ENCODE data around the gene CCDC126.
"Not testable (repeated sequence)": the region's sequence is repeated elsewhere in the genome, so short reads cannot be mapped to it uniquely, and the experiment has no call there.

Gene CCDC126

DNA sequence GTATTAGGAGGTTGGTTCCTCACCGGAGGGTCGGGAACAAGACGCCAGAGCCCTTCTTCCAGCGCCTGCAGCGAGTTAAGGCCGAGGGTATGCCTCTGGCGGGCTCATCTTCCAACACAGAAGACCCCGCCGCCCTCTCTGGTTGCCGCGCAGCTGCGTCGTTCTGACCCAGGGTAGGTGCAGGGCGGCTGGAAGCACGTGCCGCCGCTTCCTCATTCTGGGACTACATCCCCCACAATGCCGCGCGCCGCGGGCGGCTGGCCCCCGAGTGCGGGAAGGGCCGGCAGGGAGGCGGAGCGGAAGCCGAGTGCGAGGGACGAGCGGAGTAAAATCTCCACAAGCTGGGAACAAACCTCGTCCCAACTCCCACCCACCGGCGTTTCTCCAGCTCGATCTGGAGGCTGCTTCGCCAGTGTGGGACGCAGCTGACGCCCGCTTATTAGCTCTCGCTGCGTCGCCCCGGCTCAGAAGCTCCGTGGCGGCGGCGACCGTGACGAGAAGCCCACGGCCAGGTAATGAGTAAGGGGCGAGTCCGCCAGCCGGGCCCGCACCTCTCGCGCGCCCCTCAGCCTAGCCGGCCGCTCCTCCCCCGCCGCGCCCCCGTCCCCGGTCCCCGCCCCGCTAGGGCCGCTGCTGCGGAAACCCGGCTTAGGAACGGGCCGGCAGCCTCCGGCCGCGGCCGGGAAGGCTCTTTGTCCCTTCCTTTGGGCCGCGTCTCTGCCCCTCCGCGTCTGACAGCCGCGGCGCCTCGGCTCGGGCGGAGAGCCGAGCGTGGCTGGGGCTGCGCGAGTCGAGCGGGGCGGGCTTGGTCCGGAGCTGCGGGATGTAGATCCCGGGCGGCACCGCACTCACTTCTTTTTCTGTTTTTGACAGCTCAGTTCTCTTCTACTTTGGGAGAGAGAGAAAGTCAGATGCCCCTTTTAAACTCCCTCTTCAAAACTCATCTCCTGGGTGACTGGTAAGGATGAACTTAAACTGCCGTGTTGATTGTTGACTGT, at the start of gene CCDC126:
CCDC126 (plus strand) TSS at position 289 of the 998 bp plus-strand sequence. CDS start 13,934 bp downstream, outside the sequence.
- TF ChIP-seq, protein P1, sequence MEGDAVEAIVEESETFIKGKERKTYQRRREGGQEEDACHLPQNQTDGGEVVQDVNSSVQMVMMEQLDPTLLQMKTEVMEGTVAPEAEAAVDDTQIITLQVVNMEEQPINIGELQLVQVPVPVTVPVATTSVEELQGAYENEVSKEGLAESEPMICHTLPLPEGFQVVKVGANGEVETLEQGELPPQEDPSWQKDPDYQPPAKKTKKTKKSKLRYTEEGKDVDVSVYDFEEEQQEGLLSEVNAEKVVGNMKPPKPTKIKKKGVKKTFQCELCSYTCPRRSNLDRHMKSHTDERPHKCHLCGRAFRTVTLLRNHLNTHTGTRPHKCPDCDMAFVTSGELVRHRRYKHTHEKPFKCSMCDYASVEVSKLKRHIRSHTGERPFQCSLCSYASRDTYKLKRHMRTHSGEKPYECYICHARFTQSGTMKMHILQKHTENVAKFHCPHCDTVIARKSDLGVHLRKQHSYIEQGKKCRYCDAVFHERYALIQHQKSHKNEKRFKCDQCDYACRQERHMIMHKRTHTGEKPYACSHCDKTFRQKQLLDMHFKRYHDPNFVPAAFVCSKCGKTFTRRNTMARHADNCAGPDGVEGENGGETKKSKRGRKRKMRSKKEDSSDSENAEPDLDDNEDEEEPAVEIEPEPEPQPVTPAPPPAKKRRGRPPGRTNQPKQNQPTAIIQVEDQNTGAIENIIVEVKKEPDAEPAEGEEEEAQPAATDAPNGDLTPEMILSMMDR (IDR thresholded peaks at IDR 0.05; ENCODE audit: low read depth, low read length), result no peak
- peak within 1 kb of the TSS; percentile 90 for H3K4me3 ChIP-seq (ENCODE audit: low read depth, low read length)

- no peak overlapping the region for H3K4me3 ChIP-seq (ENCODE audit: low read depth, low read length)
- TF ChIP-seq, protein P1 (IDR thresholded peaks at IDR 0.05; ENCODE audit: low read depth, low read length), result no peak
These were observed 49.5 kb upstream of the CCDC126 start for GRCh38 chr7:23547662-23548061.

DNA sequence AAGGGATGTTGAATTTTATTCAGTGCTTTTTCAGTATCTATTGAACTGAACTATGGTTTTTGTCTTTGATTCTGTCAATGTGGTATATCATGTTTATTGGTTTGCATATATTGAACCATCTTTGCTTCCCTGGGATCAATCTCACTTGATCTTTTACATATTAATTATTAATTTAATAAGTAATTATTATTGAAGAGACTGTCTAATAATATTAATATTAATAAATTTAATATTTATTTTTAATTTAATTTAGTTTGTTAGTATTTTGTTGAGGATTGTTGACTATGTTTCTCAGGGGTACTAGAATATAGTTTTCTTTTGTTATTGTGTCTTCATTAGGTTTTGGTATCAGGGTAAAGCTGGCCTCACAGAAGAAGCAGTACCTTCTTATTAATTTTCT, 38.9 kb upstream of the CCDC126 start:
- TF ChIP-seq, protein P1 (IDR thresholded peaks at IDR 0.05; ENCODE audit: low read depth, low read length), result no peak
- H3K4me3 ChIP-seq (ENCODE audit: low read depth, low read length), result no peak overlapping the region

- H3K4me3 ChIP-seq (ENCODE audit: low read depth, low read length), result no peak overlapping the region
- TF ChIP-seq, protein P1 (IDR thresholded peaks at IDR 0.05; ENCODE audit: low read depth, low read length), result peak; percentile 81
These were observed 26.5 kb upstream of the CCDC126 start for GRCh38 chr7:23570592-23571200.

GRCh38 chr7:23581975-23582374, 15.2 kb upstream of the CCDC126 start:
- not testable (repeated sequence) for H3K4me3 ChIP-seq (ENCODE audit: low read depth, low read length)

GRCh38 chr7:23585304-23585703, 11.9 kb upstream of the CCDC126 start:
- not testable (repeated sequence) for H3K4me3 ChIP-seq (ENCODE audit: low read depth, low read length)

DNA sequence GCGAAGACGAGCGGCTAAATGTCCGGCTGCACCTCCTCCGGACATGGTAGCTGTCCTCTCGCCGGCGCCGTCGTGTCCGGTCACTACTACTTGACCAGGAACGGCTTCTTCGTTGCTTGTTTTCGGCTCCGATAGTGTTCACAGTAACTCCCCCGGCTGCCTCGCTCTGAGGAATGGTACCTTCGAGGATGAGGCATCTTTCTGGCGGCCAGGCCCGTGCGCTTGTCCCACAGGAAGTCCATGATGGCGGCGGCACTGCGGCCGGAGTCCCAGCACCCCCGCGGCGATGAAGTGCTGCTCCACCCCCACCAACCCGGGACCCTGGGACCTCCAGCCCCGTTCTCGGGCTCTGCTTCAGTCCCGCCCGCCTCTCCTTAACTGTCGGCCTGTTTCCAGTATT, 11.0 kb upstream of the CCDC126 start:
- no peak overlapping the region for H3K4me3 ChIP-seq (ENCODE audit: low read depth, low read length)
- TF ChIP-seq, protein P1 (IDR thresholded peaks at IDR 0.05; ENCODE audit: low read depth, low read length), result no peak

DNA sequence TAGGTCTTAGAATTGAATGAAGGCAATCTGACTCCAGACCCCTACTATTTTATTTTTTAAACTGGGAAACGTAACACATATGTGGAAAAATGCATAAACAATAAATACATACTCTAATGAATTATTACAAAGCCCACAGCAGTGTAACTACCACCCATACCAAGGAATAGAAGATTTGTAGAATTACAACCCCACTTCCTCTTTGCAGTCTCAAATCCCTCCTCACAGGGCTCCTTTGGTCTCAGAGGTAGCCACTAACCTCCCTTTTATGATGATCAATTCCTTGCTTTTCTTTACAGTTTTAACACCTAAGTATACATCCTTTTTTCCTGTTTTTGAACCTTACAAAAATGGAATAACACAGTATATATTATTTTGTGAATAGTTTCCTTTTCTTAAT, 6.7 kb upstream of the CCDC126 start:
- no peak overlapping the region for H3K4me3 ChIP-seq (ENCODE audit: low read depth, low read length)
- TF ChIP-seq, protein P1 (IDR thresholded peaks at IDR 0.05; ENCODE audit: low read depth, low read length), result no peak
